Esophagus muscularis mucosa (tissue), 4 donors: Measurements from ENCODE around the gene TMEM131L.

ENCODE experiments used
- EP300 ChIP-seq: sonication (generic); formaldehyde crosslinking; IDR thresholded peaks from one replicate; pipeline ENCODE4 v1.6.1; 2017; ENCODE audit warnings: antibody characterized with exemption
- POLR2A ChIP-seq: fragments of 450-650 bp; IDR thresholded peaks from one replicate; pipeline ENCODE4 v1.6.1; 2017; ENCODE audit warnings: antibody characterized with exemption, moderate library complexity, mild to moderate bottlenecking, low read depth
- POLR2AphosphoS5 ChIP-seq, 2 donors: sonication (generic); formaldehyde crosslinking; IDR thresholded peaks; one replicate each; pipeline ENCODE4 v1.6.1; 2017; ENCODE audit warnings: antibody characterized with exemption in 2 of 2
- TF ChIP-seq, protein P1 (sequence below), 3 experiments: fragments of 200-600 bp in 2 of 3; fragments of 450-650 bp in 1 of 3; sonication (generic) in 2 of 3; IDR thresholded peaks; one replicate each; pipeline ENCODE4 v1.5.1; 2017 to 2019; ENCODE audit warnings: antibody characterized with exemption in 3 of 3, mild to moderate bottlenecking in 2 of 3, moderate library complexity in 1 of 3

DNA sequence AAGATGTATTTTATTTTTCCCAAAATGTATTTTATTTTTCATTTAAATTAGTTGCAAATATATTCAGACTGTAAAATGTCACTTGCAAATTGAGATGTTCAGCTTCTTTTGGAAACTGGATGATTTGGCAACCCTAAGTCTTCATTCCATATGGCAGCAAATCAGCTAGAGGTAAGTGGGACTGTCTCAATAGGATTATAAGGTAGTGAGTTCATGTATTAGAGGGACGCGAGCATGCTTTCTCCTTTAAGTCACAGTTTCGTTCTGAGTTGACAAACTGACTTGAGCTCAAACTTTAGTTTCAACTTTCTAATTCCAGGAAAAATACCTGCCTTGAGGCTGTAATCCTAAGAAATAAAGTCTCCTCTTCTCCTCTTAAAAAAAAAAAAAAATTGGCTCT is 44.2 kb upstream of the TMEM131L start:
- TF ChIP-seq, protein P1, sequence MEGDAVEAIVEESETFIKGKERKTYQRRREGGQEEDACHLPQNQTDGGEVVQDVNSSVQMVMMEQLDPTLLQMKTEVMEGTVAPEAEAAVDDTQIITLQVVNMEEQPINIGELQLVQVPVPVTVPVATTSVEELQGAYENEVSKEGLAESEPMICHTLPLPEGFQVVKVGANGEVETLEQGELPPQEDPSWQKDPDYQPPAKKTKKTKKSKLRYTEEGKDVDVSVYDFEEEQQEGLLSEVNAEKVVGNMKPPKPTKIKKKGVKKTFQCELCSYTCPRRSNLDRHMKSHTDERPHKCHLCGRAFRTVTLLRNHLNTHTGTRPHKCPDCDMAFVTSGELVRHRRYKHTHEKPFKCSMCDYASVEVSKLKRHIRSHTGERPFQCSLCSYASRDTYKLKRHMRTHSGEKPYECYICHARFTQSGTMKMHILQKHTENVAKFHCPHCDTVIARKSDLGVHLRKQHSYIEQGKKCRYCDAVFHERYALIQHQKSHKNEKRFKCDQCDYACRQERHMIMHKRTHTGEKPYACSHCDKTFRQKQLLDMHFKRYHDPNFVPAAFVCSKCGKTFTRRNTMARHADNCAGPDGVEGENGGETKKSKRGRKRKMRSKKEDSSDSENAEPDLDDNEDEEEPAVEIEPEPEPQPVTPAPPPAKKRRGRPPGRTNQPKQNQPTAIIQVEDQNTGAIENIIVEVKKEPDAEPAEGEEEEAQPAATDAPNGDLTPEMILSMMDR (IDR thresholded peaks at IDR 0.05): no peak
- no peak for TF ChIP-seq POLR2A
- TF ChIP-seq POLR2AphosphoS5 (IDR thresholded peaks at IDR 0.05): no peak
- TF ChIP-seq EP300: no peak
